Adrenal gland (tissue), 5 donors: ENCODE results near the gene ATE1.

Experiments
- POLR2A ChIP-seq, 2 donors: fragments of 450-650 bp; IDR thresholded peaks; one replicate each; pipeline ENCODE4 v1.6.1; 2017; ENCODE audit warnings: antibody characterized with exemption in 2 of 2, mild to moderate bottlenecking in 2 of 2, moderate library complexity in 1 of 2
- TF ChIP-seq, protein P1 (sequence below), 6 experiments: fragments of 450-650 bp in 4 of 6; fragments of 200-600 bp in 2 of 6; sonication (generic) in 1 of 6; IDR thresholded peaks; 1 replicate in 5 of 6; 2 replicates in 1 of 6; pipeline versions ENCODE4 v1.5.1 to v1.8.0; 2016 to 2021; ENCODE audit warnings: antibody characterized with exemption in 6 of 6, mild to moderate bottlenecking in 2 of 6, moderate library complexity in 1 of 6
- donor health status: DM: no; HTN: no; CAD: no.

DNA sequence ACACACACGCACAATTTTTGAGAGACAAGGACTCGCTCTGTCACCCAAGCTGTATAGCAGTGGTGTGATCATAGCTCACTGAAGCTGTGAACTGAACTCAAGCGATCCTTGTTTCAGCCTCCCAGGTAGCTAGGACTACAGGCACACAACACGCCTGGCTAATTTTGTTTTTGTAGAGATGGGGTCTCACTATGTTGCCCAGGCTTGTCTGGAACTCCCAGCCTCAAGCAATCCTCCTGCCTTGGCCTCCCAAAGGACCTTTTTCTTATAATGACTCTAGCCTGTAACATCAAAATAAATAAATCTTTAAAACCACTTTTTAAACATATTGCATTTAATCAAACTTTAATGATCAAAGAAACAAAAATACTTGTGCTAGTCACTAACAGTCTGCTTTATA, 188.7 kb downstream of the ATE1 start:
- no peak for TF ChIP-seq POLR2A (IDR thresholded peaks at IDR 0.05)
- TF ChIP-seq, protein P1, sequence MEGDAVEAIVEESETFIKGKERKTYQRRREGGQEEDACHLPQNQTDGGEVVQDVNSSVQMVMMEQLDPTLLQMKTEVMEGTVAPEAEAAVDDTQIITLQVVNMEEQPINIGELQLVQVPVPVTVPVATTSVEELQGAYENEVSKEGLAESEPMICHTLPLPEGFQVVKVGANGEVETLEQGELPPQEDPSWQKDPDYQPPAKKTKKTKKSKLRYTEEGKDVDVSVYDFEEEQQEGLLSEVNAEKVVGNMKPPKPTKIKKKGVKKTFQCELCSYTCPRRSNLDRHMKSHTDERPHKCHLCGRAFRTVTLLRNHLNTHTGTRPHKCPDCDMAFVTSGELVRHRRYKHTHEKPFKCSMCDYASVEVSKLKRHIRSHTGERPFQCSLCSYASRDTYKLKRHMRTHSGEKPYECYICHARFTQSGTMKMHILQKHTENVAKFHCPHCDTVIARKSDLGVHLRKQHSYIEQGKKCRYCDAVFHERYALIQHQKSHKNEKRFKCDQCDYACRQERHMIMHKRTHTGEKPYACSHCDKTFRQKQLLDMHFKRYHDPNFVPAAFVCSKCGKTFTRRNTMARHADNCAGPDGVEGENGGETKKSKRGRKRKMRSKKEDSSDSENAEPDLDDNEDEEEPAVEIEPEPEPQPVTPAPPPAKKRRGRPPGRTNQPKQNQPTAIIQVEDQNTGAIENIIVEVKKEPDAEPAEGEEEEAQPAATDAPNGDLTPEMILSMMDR (IDR thresholded peaks at IDR 0.05), result no peak
